ENCODE data around the gene ADAM11.

The ADAM11 gene

GRCh38 chr17:44757045-44757917 is 1.5 kb upstream of the ADAM11 start:
- no peak for DNase-seq (ENCODE audit: low read depth)

- no peak for DNase-seq (ENCODE audit: low read depth)
Measured at GRCh38 chr17:44757918-44758413, 822 bp upstream of the ADAM11 start.

- DNase-seq (ENCODE audit: low read depth) = peak; percentile 20
Measured at GRCh38 chr17:44759086-44759915, 513 bp downstream of the ADAM11 start.

GRCh38 chr17:44759916-44760243 is 1.1 kb downstream of the ADAM11 start:
- DNase-seq (ENCODE audit: low read depth) = no peak

GRCh38 chr17:44760474-44761308 is 1.9 kb downstream of the ADAM11 start:
- no peak for DNase-seq (ENCODE audit: low read depth)

GRCh38 chr17:44761932-44762810 is 3.4 kb downstream of the ADAM11 start:
- no peak for DNase-seq (ENCODE audit: low read depth)

GRCh38 chr17:44763170-44763569 is 4.4 kb downstream of the ADAM11 start:
- no peak for DNase-seq (ENCODE audit: low read depth)

GRCh38 chr17:44765965-44766364 is 7.2 kb downstream of the ADAM11 start:
- no peak for DNase-seq (ENCODE audit: low read depth)

- no peak for DNase-seq (ENCODE audit: low read depth)
Measured at GRCh38 chr17:44766409-44767038, 7.7 kb downstream of the ADAM11 start.

GRCh38 chr17:44767493-44767892 is 8.7 kb downstream of the ADAM11 start:
- DNase-seq (ENCODE audit: low read depth) = no peak

- DNase-seq (ENCODE audit: low read depth) = no peak
Measured at GRCh38 chr17:44768505-44769142, 9.8 kb downstream of the ADAM11 start.

- DNase-seq (ENCODE audit: low read depth) = no peak
Measured at GRCh38 chr17:44769230-44769629, 10.4 kb downstream of the ADAM11 start.

- DNase-seq (ENCODE audit: low read depth) = no peak
Measured at GRCh38 chr17:44769647-44770084, 10.9 kb downstream of the ADAM11 start.

GRCh38 chr17:44770166-44770925 is 11.6 kb downstream of the ADAM11 start:
- no peak for DNase-seq (ENCODE audit: low read depth)

GRCh38 chr17:44772308-44773045 is 13.7 kb downstream of the ADAM11 start:
- no peak for DNase-seq (ENCODE audit: low read depth)

GRCh38 chr17:44773140-44773539 is 14.4 kb downstream of the ADAM11 start:
- no peak for DNase-seq (ENCODE audit: low read depth)

- DNase-seq (ENCODE audit: low read depth) = peak; percentile 80
Measured at GRCh38 chr17:44774271-44775135, 15.7 kb downstream of the ADAM11 start.
